ENCODE measurements around the gene SCLY.
"Not testable (repeated sequence)": the region's sequence is repeated elsewhere in the genome, so short reads cannot be mapped to it uniquely, and the experiment has no call there.

SCLY gene

DNA sequence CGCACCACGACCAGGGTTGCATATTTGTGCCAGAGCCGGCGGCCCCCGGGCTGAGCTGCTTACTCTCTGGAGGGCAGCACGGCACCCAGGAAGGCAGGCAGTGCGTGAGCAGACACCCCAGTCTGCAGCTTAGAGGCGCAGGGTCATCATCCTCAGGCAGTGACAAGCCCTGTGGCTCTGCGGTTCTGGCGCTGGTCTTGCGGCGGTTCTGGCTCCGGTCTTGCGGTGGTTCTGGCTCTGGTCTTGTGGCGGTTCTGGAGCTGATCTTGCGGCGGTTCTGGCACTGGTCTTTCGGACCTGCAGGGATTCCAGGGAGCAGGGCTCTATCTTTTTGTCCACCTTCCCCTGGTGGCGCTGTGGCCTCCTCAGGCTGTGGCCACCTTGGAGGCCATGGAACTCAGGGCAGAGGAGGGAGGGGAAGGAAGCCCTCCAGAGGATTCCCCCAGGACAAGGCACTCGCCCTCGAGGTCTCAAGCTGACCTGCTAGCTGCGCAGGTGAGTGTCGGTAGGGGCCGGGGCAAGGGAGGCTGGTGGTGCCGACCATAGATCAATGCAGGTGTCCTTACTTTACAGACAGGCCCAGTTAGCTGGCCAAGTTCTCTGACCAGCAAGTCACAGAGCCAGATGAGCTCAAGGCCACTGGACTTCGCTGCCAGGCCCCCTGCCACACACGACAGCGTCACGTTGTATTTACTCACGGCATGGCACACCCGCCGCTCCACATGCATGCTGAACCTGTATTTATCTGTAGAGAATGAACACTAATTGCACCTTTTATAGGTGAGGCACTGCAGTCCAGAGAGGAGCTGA is 54.3 kb downstream of the SCLY start:
- DNase-seq, result no peak

GRCh38 chr2:238115709-238116108 is 54.9 kb downstream of the SCLY start:
- DNase-seq, result not testable (repeated sequence)

DNA sequence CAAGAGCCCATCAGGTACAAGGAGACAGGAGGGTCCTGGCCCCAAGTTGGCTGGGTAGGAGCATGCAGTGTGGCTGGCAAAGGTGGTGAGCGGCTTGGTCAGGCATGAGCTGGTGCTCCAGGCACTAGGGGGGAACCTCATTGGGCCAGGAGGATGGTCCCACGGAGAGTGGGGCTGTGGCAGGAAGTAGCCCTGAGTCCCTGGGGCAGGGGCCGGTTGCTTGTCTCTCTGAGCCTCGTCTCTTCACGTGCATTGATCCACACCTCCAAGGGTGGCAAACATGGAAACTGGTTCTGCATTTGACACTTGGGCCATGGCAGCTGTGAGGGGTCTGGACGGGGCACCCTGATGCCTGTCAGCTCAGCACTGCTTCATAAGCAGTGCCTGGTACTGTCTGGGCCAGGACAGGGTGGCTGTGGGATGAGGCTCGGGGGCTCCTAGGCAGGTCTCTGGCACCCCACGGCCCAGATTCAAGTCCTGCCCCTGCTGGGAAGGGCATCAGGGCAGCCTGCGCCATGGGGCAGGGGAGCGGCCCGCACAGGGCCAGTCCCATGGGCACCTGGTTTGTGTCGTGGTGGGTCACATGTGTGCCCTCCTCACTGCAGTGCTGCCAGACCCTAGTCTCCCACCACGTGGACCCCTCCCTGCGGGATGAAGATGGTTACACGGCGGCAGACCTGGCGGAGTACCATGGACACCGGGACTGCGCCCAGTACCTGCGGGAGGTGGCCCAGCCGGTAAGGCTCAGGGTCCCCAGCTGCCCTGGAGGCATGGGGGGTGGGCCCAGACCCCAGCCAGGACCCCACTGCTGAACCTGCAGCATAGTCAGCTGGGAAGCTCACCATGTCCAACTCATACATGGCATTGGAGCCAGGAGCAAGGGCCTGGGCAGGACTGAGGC is 55.7 kb downstream of the SCLY start:
- no peak for DNase-seq

- no peak for DNase-seq
These were observed 56.7 kb downstream of the SCLY start for GRCh38 chr2:238117199-238118154.

DNA sequence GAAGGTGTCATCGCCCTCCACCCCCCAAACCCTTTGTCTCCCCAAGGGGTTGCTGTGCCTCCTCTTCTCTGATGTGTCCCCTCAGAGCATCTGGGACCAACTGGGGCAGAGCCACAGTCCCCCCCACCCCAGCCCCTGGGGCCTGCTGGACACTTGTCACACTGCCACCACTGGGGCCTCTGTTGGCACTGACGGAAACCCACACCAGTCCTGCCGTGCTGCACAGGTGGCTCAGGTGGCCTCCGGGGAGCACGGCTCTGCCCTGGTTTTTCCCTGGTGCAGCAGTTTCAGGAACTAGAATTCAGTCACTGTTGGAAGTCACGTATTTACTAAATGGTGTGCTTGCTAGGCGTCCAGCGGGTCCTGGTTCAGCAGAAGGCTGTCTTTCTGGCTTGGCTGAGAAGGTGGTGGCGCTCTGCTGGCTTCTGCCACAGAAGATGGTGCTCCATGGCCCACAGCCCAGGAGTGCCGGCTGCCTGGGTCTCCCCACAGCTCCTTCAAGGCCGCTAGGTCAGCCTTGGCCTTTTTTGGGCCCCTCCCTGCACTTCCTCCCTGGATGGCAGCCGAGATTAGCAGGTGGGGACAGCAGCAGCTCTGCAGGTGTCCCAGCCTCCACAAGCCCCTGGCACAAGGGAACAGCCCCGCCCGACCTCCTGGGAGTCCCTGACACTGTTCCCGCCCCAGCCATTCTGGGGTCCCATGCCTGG is 59.1 kb downstream of the SCLY start:
- no peak for DNase-seq

GRCh38 chr2:238120463-238121298 is 59.9 kb downstream of the SCLY start:
- no peak for DNase-seq

GRCh38 chr2:238121511-238122286 is 60.9 kb downstream of the SCLY start:
- no peak for DNase-seq

GRCh38 chr2:238122287-238123217 is 61.8 kb downstream of the SCLY start:
- no peak for DNase-seq

DNA sequence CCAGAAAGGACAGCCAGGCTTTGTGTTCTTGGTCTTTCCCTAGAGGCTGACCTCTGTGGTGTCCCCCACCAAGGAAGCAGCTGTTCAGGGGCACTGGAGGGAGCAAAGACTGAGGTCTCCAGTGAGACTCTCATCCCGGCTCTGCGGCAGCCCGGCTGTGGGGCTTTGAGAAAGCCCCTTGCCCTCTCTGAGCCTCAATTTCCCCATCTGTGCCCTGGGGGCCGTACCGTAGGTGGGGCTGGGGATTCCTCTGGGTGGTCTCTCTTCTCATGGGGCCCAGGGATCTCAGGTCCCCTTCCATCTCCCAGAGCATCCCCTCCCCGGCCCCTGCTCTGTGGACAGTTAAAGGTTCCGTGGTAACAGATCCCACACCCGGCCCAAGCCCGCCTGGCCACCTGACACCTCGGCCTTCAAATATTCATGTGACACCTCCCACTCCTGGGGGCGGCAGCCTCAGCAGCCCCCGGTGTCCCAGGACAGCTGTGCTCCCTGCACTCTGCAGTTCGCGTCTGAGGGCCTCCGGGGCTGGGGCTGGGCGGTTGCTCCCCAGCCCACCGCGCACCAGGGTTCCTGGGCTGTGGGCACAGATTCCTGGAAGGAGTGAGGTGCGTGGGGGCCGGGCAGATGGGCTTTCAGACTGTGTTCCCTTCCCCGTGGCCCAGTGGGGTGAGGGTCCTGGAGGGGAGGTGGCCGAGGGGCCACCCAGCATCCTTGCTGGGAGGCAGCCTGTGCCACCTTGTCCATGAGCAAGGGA is 62.6 kb downstream of the SCLY start:
- DNase-seq, result no peak

- DNase-seq, result no peak
These were observed 63.2 kb downstream of the SCLY start for GRCh38 chr2:238123991-238124470.

GRCh38 chr2:238124488-238125126 is 63.8 kb downstream of the SCLY start:
- DNase-seq, result no peak

- no peak for DNase-seq
These were observed 64.5 kb downstream of the SCLY start for GRCh38 chr2:238125127-238125885.

DNA sequence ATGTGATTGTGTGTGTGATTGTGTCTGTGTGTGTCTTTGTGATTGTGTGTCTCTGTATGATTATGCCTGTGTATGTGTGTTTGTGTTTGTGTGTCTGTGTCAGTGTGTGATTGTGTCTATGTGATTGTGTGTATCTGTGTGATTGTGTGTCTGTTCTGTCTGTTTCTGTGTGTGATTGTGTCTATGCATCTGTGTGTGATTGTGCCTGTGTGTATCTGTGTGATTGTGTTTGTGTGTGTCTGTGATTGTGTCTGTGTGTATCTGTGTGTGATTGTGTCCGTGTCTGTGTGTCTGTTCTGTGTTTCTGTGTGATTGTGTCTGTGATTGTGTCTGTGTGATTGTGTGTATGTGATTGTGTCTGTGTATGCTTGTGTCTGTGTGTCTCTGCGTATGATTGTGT is 65.5 kb downstream of the SCLY start:
- DNase-seq, result no peak

DNA sequence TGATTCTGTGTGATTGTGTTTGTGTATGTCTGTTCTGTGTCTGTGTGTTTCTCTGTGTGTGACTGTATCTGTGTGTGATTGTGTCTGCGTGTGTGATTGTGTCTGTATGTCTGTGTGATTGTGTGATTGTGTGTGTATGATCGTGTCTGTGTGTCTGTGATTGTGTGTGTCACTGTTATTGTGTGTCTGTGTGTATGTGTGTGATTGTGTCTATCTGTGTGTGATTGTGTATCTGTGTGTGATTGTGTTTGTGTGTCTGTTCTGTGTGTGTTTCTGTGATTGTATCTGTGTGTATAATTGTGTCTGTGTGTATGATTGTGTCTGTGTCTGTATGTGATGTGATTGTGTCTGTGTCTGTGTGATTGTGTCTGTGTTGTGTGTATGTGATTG is 66.0 kb downstream of the SCLY start:
- no peak for DNase-seq

DNA sequence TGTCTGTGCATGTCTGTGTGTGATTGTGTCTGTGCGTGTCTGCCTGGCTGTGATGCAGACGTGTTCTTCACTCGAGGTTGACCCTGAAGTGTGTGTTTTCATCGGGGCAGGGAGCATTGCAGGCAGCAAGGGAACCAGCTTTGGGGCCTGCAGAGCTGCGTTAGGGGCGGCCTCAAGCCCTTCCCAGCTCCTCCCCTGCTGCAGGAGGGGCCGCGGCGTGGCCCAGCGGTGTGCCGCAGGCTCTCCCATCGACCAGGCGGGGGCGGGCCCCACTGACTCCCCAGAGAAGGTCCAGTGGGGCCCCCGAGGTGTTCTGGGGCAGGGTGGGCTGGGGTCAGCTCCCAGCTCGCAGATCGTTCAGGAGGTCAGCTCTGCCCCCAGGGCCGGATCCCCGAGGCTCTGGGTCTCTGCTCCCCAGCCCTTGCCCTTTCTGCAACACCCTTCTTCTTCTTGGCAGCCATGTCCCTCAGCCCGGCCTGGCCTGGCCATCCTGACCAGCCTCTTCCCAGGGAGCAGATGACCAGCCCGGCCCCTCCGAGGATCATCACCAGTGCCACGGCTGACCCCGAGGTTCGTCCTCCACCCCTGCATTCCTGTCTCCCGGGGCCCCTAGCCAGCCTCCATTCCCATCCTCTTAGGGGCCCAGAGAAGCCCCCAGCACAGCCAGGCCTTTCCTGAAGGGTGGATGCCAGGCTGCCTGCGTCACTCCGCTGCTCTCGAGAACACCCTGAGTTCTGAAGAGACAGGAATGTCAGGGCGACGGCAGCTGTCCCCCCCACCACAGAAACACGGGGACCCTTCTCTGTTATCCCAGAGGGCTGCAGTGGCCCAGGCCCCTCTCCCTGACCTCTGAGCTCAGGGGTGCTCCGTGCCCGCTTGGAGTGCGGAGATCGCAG is 66.6 kb downstream of the SCLY start:
- DNase-seq, result no peak

GRCh38 chr2:238128061-238128440 is 67.2 kb downstream of the SCLY start:
- no peak for DNase-seq
